Measurements from ENCODE around the gene DAP. TPM values are rescaled to one million over a fixed set of nuclear protein-coding genes. Genes with fewer than 3 reads are reported as not detected.
"Not testable (repeated sequence)": the region's sequence is repeated elsewhere in the genome, so short reads cannot be mapped to it uniquely, and the experiment has no call there.

Gene DAP
- total and polyA plus RNA-seq, 4 donors: 36.6 to 122 (median 101) TPM

GRCh38 chr5:10639846-10640368 is 121.1 kb downstream of the DAP start:
- 87% methylated on average over 21 of the region's 48 CpGs for WGBS
- H3K4me1 ChIP-seq (ENCODE audit: control insufficient read depth in 4 of 4, insufficient read depth in 4 of 4, low read length in 3 of 4): no peaks in the 10 kb centered on the region
- H3K36me3 ChIP-seq (ENCODE audit: control insufficient read depth in 4 of 4, insufficient read depth in 3 of 4, low read depth in 1 of 4, low read length in 3 of 4): no peaks in the 10 kb centered on the region
- H3K27me3 ChIP-seq (ENCODE audit: control insufficient read depth in 4 of 4, insufficient read depth in 4 of 4, low read length in 3 of 4): no peaks in the 10 kb centered on the region
- H3K9ac ChIP-seq (ENCODE audit: low read depth in 1 of 2, low read length in 2 of 2): no peak overlapping the region
- H3K4me3 ChIP-seq (ENCODE audit: low read depth in 1 of 3, low read length in 3 of 3): no peak overlapping the region
- DNase-seq (ENCODE audit: low spot score): no peak
- no peak overlapping the region for H3K27ac ChIP-seq (ENCODE audit: low read depth in 1 of 2, low read length in 2 of 2)
- H3K9me3 ChIP-seq (ENCODE audit: control insufficient read depth in 4 of 4, low read length in 3 of 4): peaks cover 0 to 3% (median 0%) of the 10 kb centered on the region in 4 donors
- TF ChIP-seq JUND (IDR thresholded peaks at IDR 0.05) (no peak), CTCF (IDR thresholded peaks at IDR 0.05; ENCODE audit: low read depth, low read length, missing input control) (no peak), ATF3 (IDR thresholded peaks at IDR 0.05) (no peak), HNF4G (IDR thresholded peaks at IDR 0.05) (no peak), FOXA2 (IDR thresholded peaks at IDR 0.05) (no peak), REST (IDR thresholded peaks at IDR 0.05) (no peak), RAD21 (IDR thresholded peaks at IDR 0.05) (no peak), YY1 (IDR thresholded peaks at IDR 0.05) (no peak), FOXA1 (IDR thresholded peaks at IDR 0.05) (no peak), EGR1 (IDR thresholded peaks at IDR 0.05; ENCODE audit: low read depth in 2 of 2) (no peak), RXRA (IDR thresholded peaks at IDR 0.05) (no peak), TAF1 (conservative IDR thresholded peaks at IDR 0.05) (no peak), NR2F2 (IDR thresholded peaks at IDR 0.05) (no peak), SP1 (IDR thresholded peaks at IDR 0.05) (no peak), MAX (IDR thresholded peaks at IDR 0.05) (no peak), GABPA (IDR thresholded peaks at IDR 0.05 in 1 of 2, conservative IDR thresholded peaks at IDR 0.05 in 1 of 2) (no peak), ZBTB33 (IDR thresholded peaks at IDR 0.05) (no peak), HNF4A (conservative IDR thresholded peaks at IDR 0.05) (no peak)

- not testable (repeated sequence) for H3K9me3 ChIP-seq (ENCODE audit: control insufficient read depth in 4 of 4, low read length in 3 of 4); H3K4me1 ChIP-seq (ENCODE audit: control insufficient read depth in 4 of 4, insufficient read depth in 4 of 4, low read length in 3 of 4); H3K27me3 ChIP-seq (ENCODE audit: control insufficient read depth in 4 of 4, insufficient read depth in 4 of 4, low read length in 3 of 4); H3K4me3 ChIP-seq (ENCODE audit: low read depth in 1 of 3, low read length in 3 of 3); H3K36me3 ChIP-seq (ENCODE audit: control insufficient read depth in 4 of 4, insufficient read depth in 3 of 4, low read depth in 1 of 4, low read length in 3 of 4); H3K9ac ChIP-seq (ENCODE audit: low read depth in 1 of 2, low read length in 2 of 2); DNase-seq (ENCODE audit: low spot score); H3K27ac ChIP-seq (ENCODE audit: low read depth in 1 of 2, low read length in 2 of 2)
- WGBS: 95% methylated on average over 48 of the region's 48 CpGs
These were observed 122.3 kb downstream of the DAP start for GRCh38 chr5:10638723-10639122.
